ENCODE results near the gene KCTD3. TPM values are rescaled to one million over a fixed set of nuclear protein-coding genes. Genes with fewer than 3 reads are reported as not detected.

KCTD3 gene
- total RNA-seq, 2 donors from 2014 or later, result 16.4 to 17.2 TPM

DNA sequence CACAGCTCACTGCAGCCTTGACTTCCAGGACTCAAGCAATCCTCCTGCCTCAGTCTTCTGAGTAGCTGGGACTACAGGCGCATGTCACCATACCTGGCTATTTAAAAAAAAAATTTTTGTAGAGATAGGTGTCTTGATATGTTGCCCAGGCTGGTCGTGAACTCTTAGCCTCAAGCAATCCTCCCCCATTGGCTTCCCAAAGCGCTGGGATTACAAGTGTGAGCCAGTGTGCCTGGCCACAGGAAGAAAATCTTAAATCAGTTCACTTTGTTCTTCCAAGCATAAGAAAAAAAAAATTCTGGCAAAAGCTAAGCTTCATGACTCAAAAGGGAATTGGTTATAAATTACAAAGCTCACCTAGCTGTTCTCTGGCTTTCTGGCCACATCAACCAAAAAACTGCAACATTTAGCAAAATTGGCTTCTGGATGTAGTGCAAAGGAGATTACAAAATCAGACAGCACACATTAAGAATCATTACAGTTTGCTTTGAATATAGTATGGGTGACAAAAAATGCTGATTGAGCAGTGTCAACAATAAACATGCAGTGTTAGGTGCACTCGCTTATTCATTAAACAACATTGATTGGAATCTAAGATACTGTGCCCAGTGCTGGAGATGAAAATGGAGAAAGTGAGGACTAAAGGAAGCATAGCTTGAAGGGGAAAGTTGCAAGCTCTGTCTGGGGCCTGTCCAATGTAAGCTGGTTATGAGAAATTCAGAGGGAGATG lies 76.7 kb downstream of the KCTD3 start:
- DNase-seq (no peak), ATAC-seq (no peak)
- intact Hi-C loops (cut with DNase I), result no loop called here

- ATAC-seq, result no peak
Observed at GRCh38 chr1:215645182-215645581, 78.1 kb downstream of the KCTD3 start.

GRCh38 chr1:215645861-215646260 lies 78.8 kb downstream of the KCTD3 start:
- intact Hi-C loops (cut with DNase I), result no loop called here
- ATAC-seq (no peak), DNase-seq (no peak)

More at GRCh38 chr1:215645182-215645581, 78.1 kb downstream of the KCTD3 start:
- intact Hi-C loops (cut with DNase I), result no loop called here
- no peak for DNase-seq

DNA sequence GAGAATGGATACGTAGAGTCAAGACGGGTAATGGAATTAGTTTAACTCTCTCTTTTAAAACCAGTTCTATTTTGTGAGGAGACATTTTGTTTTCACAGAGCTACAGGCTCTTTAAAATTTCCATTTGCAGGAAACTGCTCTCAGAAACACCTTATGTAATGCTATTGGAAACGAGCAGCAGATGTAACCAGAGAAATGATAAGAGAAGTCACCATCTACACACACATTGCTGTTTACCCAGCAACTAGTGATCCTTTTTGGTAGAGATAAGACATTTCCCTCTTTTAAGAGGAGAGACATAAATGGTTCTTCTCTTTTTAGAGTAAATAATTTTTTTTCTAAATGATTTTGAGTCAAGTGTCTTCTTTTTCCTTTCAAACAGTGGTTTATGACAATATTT lies 80.6 kb downstream of the KCTD3 start:
- intact Hi-C loops (cut with DNase I), result no loop called here
- DNase-seq (no peak), ATAC-seq (no peak)

DNA sequence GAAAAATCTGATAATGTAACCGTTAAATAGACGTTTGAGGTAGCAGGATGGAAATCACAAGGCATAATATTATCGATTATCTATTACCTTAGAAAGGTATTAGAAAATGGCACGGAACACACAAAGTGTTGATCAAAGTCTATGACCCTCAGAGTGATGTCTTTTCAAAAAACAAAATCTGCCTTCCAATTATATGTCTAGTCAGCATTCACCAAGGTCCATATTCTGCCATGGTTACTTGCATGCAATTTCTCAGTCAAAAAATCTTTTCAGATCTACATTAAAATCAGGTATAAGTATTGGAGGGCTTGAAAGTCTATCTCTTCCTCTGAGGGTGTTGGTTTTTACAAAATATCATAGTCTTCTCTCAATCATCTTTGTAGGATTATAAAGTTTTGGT lies 81.9 kb downstream of the KCTD3 start:
- ATAC-seq (no peak), DNase-seq (no peak)
- intact Hi-C loops (cut with DNase I), result no loop called here

DNA sequence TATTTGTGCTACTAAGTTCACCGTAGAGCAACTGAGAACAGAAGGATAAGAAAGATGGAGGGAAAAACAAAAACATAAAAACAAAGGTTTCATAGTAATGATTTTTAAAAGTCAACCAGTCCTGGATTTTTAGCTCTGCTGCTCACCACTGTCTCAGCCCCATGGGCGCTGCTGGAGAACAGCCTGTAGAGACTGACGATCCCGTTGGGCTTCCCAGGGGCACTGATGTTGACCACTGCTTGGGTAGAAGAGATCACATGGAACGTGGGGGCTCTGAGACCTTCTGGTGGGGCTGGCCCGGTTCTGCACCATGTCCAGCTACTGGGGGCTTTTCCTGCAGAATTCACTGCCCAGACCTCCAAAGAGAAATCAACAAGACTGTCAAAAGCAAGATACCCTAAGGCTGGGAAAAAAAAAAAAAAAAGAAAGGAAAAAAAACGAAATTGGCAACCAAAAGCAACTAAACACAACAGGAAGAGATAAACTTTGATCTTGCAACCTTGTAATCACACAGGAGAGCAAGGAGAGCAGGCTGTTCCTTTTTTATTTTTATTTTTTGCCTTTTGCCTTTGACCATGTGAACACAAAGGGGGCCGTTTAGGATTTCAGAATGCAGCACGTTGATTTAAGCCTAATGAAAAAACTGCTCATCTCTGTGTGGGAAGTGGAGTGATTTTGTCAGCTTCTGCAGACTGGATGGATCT lies 83.5 kb downstream of the KCTD3 start:
- ATAC-seq (no peak), DNase-seq (no peak)
- intact Hi-C loops (cut with DNase I), result no loop called here

DNA sequence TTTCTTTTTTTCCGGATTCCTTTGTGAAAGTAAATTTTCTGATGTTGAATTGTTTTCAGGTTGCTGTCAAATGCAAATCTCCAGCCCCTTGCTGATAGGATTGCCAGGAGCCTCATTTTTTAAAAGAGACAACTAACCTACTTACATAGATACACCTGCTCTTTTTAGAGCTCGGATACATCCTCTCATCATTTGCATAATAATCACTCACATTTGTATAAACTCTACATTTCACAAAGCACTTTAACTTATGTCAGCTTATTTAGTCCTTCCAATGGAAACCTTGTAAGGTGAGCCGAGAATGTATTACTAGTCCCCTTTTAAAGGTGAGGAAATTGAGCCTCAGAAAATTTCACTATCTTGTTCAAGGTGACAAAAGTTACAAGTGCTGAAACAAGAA lies 84.8 kb downstream of the KCTD3 start:
- DNase-seq, result no peak
- intact Hi-C loops (cut with DNase I), result no loop called here
- ATAC-seq, result no peak

- DNase-seq, result no peak
- no peak for ATAC-seq
- intact Hi-C loops (cut with DNase I), result no loop called here
Observed at GRCh38 chr1:215652371-215652770, 85.3 kb downstream of the KCTD3 start.

DNA sequence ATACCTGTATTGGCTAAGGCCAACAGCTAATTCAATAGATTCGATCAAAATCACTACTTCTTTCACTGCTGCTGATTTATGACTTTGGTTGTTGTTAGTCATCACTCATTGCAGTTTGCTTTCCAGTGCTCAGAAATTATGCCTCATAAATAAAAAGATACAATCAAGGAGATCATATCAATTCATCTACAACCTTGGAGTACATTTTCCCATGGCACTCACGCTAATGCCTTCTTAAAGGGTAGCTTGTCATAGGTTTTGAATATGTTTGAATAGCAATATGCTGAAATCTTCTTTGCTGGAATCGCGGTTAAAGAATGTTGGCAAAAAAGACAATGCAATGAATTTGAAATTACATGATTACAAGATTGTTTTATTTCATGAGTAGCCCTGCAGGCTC lies 89.9 kb downstream of the KCTD3 start:
- ATAC-seq, result no peak
- intact Hi-C loops (cut with DNase I), result no loop called here

GRCh38 chr1:215660259-215660658 lies 93.2 kb downstream of the KCTD3 start:
- intact Hi-C loops (cut with DNase I), result no loop called here
- DNase-seq (no peak), ATAC-seq (no peak)

More for the DNA sequence above, 89.9 kb downstream of the KCTD3 start:
- DNase-seq, result no peak

DNA sequence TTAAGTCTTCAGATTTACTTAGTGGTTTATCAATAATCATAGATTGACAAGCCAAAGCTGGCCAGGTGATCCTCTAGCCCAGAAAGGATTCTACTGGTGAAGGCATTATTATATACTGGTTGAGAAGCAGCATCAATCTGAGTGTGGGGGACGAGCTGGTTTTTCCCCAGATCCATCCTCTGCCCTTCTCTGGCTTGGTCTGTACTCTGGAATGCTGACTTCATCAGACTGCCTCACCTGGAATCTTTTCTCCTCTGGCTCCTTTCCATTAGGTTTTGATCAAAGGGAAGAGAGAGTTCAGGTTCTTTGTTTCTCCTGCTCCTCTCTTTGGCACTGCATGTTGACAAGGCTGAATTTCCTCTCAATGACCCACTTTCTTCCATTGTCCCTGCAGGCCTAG lies 93.9 kb downstream of the KCTD3 start:
- intact Hi-C loops (cut with DNase I), result no loop called here
- ATAC-seq (no peak), DNase-seq (no peak)

DNA sequence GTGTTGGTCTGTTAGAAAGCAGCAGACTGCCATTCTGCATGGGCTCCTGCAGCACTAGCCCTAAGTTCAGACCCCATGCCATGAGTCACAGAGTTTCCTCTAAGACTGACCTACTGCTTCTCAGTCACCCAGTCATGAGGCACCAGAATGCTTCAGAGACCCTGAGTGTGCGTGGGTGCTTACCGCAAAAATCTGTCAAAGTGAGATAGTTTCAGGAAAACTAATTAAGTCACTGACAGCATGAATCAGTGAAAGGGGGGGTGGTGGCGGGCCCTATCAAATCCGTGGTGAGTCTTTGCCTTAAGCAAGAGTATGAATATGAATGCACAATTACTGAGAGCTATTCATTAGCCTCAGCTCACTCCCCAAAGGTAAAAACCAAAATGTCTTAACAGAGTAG lies 98.1 kb downstream of the KCTD3 start:
- ATAC-seq (no peak), DNase-seq (no peak)
- intact Hi-C loops (cut with DNase I), result no loop called here

DNA sequence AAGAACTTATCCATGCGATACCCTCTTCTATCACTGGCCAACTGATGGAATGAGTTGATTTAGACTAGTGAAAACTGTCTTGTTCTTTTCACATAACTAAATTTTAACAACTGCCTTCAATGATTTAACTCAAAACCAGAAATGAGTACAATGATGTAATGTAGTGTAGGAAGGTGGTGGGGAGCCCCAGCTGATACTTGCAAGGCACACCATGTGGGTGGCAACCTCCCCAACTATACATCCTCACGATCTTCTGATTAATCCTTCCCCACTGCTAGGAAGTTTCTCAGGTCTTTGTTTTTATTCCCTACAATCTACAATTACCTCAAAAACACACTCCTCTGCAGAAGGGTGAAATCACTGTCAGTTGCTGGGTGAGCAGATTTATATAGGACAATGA lies 100.7 kb downstream of the KCTD3 start:
- no peak for ATAC-seq
- DNase-seq, result no peak
- intact Hi-C loops (cut with DNase I), result no loop called here

DNA sequence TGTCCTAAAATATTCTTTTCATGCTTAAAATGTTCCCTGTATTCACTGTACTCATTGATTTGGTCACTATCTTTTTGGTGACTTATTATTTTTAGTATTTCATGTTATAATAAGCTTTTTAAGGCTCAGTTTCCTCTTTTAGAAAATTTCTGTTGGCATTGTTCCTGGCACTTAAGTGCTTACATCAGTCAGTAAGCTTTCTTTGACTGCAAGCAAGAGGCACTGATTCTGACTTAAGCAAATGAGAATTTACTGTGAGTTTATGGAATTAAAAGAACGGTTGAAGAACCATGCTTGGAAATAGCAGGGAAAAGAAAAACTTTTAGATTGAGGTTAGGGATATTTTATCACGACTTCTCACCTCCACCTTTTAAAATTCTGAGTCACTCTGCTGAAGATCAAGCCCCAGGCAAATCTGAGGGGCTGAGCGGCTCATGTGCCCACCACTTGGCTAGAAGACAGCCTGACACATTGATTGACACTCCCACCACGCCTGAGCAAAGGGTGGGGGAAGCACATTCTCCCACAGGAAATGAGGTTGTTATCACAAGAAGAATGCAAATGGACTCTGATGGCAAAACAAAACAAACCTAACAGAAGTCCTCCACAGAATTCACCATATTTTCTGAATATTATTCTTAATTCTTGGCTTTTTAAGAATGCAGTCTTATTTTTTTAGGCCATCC lies 102.8 kb downstream of the KCTD3 start:
- no peak for DNase-seq
- no peak for ATAC-seq
- intact Hi-C loops (cut with DNase I), result no loop called here
